Liver (tissue), 3 donors: ENCODE measurements around the gene CBR1.

Source experiments
- CTCF ChIP-seq: fragments of 150-350 bp; IDR thresholded peaks from 2 replicates; pipeline ENCODE4 v1.5.1; 2017; ENCODE audit warnings: improper control_type of control experiment, low read depth, low read length; ENCODE audit not compliant: missing input control
- EGR1 ChIP-seq, 2 donors: IDR thresholded peaks; 2 replicates each; pipeline ENCODE4 v1.6.1; 2016 to 2018; ENCODE audit warnings: antibody characterized with exemption in 2 of 2, low read depth in 2 of 2
- GABPA ChIP-seq, 2 donors: IDR thresholded peaks in 1 of 2; conservative IDR thresholded peaks in 1 of 2; 2 replicates each; pipeline ENCODE4 v1.6.1; 2016; ENCODE audit warnings: antibody characterized with exemption in 2 of 2, mild to moderate bottlenecking in 1 of 2, moderate library complexity in 1 of 2
- JUND ChIP-seq, 2 donors: IDR thresholded peaks; 2 replicates each; pipeline ENCODE4 v1.6.1; 2016; ENCODE audit warnings: antibody characterized with exemption in 2 of 2
- MAX ChIP-seq: IDR thresholded peaks from 2 replicates; pipeline ENCODE4 v1.6.1; 2016; ENCODE audit warnings: antibody characterized with exemption
- RAD21 ChIP-seq, 2 donors: IDR thresholded peaks; 2 replicates each; pipeline ENCODE4 v1.6.1; 2016; ENCODE audit warnings: antibody characterized with exemption in 2 of 2, mild to moderate bottlenecking in 2 of 2
- REST ChIP-seq: IDR thresholded peaks from 2 replicates; pipeline ENCODE4 v1.6.1; 2016; ENCODE audit warnings: antibody characterized with exemption, mild to moderate bottlenecking
- SP1 ChIP-seq: IDR thresholded peaks from 2 replicates; pipeline ENCODE4 v1.6.1; 2018; ENCODE audit warnings: antibody characterized with exemption, mild to moderate bottlenecking
- YY1 ChIP-seq: IDR thresholded peaks from 2 replicates; pipeline ENCODE4 v1.6.1; 2016; ENCODE audit warnings: antibody characterized with exemption, mild to moderate bottlenecking
- TF ChIP-seq, protein P1 (sequence below): IDR thresholded peaks from 2 replicates; pipeline ENCODE4 v1.6.1; 2016; ENCODE audit warnings: antibody characterized with exemption
- donor health status: healthy.
- donor health status: healthy.

GRCh38 chr21:36055551-36055950, 14.3 kb upstream of the CBR1 start:
- TF ChIP-seq CTCF, result no peak
- no peak for TF ChIP-seq RAD21 (IDR thresholded peaks at IDR 0.05)
- TF ChIP-seq MAX, result no peak
- no peak for TF ChIP-seq GABPA (IDR thresholded peaks at IDR 0.05 in 1 of 2, conservative IDR thresholded peaks at IDR 0.05 in 1 of 2)
- TF ChIP-seq REST, result no peak
- TF ChIP-seq, protein P1, sequence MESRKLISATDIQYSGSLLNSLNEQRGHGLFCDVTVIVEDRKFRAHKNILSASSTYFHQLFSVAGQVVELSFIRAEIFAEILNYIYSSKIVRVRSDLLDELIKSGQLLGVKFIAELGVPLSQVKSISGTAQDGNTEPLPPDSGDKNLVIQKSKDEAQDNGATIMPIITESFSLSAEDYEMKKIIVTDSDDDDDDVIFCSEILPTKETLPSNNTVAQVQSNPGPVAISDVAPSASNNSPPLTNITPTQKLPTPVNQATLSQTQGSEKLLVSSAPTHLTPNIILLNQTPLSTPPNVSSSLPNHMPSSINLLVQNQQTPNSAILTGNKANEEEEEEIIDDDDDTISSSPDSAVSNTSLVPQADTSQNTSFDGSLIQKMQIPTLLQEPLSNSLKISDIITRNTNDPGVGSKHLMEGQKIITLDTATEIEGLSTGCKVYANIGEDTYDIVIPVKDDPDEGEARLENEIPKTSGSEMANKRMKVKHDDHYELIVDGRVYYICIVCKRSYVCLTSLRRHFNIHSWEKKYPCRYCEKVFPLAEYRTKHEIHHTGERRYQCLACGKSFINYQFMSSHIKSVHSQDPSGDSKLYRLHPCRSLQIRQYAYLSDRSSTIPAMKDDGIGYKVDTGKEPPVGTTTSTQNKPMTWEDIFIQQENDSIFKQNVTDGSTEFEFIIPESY, result no peak
- TF ChIP-seq EGR1 (IDR thresholded peaks at IDR 0.05; ENCODE audit: low read depth in 2 of 2), result no peak
- no peak for TF ChIP-seq JUND (IDR thresholded peaks at IDR 0.05)
- no peak for TF ChIP-seq SP1
- TF ChIP-seq YY1, result no peak
